Measurements from ENCODE around the gene MPG.

MPG gene

DNA sequence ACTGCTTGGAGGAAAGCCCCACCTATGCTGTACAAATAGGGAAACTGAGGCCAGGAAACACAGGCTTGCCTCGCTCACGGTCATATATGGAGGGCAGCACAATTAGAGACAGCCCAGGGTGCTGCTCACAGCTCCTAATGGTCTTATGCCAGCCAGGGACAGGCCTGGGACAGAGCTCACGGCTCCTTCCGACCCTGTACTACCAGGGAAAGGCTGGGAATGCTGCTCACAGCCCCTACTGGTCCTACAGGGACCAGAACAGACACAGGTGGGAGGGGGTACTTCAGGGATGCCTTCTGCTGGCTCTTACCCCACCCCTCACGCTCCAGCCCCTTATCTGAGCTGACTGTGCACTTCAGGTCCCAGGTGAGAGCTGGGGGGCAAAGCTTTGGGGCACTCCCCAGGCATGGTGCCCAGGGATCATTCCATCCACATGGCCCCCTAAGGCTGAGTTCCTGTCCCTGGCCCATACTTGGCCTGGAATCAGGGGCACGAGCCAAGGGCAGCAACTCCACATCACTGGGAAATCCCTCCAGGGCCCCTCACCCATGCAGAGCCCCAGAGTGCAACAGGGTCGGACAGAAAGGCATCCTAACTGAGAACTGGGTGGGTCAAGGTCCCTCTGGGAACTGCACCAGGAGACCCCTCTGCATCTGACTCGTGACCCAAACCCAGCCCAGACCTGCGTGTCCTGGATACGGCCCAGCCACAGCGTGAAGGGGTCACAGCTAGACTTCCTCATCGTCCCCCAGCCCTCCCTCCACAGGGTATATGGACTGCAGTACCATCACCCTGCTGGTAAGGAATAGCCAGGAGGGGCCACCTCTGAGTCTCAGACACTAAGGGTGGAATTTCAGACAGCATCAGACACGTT lies 11.5 kb upstream of the MPG start:
- no peak for DNase-seq (ENCODE audit: low read depth)

DNA sequence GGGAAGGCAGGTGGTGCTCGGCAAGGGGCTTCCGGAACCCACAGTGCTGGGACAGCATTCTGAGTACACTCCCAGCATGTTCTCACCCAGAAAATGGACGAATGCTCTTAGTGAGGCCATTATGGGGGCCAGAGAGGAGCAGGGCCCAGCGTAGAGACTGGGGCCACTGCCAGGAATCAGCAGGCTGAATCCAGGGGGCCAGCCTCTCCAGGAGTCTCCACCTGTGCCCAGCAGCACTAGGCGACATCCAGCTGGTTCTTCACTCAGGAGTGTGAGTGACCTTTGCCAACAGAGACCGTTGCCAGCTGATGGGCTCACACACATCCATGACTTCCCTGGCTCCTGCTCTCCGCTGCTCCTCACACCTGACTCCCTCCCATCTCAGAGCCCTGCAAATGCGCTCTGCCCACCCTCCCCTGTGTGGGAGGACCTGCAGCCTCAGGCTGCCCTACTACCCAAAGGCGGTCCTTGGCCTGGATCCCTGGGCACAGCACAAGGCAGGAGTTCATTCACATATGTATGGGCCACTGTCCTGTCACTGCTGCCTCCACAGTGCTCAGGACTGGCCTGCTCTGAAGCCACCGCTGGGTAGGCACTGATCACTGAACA lies 10.7 kb upstream of the MPG start:
- no peak for DNase-seq (ENCODE audit: low read depth)

DNA sequence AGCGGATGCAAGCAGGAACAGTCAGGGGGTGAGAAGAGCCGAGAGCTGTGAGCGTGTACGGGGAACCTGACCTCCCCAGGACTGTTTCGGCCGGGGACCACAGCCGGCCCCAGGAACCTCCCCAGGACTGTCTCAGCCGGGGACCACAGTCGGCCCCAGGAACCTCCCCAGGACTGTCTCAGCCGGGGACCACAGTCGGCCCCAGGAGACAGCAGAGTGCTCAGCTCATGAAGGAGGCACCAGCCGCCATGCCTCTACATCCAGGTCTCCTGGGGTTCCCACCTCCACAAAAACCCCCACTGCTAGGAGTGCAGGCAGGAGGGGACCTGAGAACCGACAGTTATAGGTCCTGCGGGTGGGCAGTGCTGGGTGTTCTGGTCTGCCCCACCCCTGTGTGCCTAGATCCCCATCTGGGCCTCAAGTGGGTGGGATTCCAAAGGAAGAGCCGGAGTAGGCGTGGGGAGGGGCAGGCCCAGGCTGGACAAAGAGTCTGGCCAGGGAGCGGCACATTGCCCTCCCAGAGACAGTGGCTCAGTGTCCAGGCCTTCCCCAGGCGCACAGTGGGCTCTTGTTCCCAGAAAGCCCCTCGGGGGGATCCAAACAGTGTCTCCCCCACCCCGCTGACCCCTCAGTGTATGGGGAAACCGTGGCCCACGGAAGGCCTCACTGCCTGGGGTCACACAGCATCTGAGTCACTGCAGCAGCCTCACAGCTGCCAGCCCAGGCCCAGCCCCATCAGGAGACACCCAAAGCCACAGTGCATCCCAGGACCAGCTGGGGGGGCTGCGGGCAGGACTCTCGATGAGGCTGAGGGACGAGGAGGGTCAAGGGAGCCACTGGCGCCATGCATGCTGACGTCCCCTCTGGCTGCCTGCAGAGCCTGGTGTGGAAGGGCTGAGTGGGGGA lies 9.9 kb upstream of the MPG start:
- DNase-seq (ENCODE audit: low read depth) = peak; percentile 33

DNA sequence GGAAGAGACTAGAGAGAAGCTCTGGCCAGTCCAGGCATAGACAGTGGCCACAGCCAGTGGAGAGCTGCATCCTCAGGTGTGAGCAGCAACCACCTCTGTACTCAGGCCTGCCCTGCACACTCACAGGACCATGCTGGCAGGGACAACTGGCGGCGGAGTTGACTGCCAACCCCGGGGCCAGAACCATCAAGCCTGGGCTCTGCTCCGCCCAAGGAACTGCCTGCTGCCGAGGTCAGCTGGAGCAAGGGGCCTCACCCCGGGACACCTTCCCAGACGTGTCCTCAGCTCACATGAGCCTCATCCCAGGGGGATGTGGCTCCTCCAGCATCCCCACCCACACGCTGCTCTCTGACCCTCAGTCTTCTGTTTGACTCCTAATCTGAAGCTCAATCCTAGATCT lies 8.8 kb upstream of the MPG start:
- DNase-seq (ENCODE audit: low read depth) = no peak

DNA sequence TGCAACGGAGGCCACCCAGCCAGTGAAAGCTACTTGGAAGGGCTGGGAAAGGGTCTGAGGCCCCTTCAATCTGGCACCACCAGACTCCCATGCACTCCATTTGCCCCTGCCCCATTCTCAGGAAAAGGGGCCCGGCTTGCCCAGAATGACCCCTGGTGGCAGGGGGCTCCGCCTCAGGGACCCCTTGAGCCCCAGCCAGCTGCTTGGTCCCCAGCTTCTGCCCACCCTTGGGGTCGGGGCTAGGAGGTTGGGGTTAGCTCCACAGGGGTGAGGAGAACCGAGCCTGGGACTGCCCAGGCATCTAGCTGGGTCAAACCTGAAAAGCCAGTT lies 6.8 kb upstream of the MPG start:
- DNase-seq (ENCODE audit: low read depth) = no peak

DNA sequence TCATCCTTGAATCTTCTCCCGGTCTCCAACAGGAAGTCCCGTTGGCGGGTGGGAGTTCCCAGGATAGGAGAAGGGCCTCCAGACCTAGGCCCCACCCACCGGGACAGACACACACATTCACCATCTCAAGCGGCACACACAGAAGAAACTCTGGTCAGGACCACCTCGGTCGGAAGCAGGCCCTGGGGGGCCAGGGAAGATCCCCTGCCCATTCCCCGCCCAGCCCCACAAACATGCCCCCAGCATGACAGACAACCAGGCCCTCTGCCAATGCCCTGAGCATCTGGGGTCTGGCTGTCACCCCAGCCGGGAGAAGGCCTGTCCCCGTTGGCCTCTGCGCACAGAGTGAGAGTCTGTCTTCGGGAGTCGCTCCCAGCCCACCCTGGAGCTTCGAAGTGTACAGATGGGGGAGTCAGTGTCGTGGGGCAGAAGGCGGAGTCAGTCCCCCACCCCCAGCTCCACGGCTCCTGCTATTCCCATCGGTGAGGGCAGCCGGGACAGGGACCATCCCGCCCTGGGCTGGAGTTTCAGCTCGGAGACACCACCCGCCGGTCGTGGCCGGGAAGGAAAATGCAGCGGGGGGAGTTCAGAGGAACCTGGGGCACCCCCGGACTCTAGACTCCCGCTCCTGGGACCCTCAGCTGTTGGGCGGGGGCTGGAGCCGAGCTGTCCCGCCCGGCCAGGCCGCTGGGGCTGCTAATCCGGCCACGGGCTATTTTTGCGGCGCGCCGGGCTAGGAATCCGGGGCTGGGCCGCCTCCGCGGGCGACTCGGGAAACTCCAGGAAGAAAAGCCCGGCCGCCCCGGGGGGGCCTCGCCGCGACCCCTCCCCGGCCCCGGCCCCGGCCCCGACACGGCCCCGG lies 6.3 kb upstream of the MPG start:
- DNase-seq (ENCODE audit: low read depth) = peak; percentile 59

DNA sequence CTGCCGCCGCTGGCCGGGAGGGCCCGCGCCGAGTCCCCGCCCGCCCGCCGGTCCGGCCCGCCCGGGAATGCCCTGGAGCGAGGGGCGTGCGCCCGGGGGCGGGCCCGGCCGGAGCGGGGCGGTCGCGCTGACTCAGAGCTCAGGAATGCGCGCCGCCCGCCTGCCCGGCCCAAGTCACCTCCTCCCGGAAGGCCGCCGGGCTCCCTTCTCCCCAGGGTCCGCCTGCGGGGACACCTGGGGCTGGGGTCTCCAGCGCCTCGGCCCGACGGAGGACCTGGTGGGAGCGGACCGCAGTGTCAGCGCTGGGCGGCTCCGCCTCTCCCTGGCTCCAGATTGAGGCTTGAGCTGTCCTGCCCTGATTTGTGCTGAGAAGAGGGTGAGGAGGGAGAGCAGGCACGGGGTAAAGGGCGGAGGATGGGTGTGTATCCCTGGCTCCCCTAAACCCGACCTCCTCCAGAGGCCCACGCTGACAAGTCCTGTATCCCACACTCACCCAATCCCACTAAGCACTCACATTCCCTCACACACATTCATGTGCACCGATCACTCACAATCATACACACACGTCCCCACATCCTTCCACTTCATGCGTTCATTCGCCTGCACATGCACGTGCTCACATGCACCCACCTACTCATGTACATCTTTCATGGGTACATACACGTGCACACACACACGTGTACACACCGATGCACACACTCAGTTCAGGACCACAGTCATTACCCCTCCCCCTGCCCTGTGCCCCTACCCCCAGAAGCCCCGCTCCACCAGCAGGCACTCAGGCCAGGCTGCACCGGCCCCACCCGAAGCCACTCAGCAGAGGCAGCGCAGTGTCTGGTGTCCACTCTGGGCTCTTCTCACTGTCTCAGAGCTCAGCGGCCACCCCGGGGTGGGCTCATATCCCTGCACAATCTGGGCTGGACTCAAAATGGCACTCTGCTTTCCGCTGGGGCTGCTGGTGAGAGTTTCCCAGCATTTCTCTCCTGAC lies 5.2 kb upstream of the MPG start, which contains the start of gene RHBDF1:
RHBDF1 (minus strand) TSS at position 71 of the 988 bp plus-strand sequence. CDS start 7,616 bp downstream, outside the sequence.
- DNase-seq (ENCODE audit: low read depth) = peak; percentile 60

DNA sequence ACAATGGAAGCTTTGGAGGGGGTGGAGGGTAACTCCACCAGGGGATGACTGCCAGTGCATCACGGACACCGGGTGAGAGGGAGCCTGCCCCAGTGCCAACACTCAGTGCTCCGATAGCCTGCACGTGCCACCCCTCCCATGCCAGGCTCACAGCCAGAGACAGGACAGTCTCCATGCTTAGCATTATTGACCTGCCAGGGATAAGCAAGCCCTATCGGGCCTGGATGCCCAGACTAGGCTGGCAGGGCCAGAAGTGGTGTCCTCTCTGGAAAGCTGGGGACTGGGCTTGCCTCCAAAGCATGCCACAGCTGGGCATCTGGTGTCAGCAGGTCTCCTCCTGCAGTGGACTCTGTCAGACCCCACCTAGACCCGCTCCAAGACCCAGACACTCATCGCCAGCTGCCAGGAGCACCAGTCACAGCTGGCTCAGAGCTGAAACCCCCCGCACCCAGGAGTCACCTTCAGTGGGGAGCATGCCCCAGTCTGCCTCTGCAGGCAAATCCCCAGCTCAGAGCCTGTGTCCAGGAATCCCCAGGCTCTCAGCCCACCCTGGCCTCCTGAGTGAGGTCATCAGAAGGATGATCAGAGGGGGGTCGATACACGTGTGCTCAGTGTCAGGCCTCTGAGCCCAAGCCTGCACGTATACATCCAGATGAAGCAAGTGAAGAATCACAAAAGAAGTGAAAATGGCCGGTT lies 3.8 kb upstream of the MPG start:
- no peak for DNase-seq (ENCODE audit: low read depth)

DNA sequence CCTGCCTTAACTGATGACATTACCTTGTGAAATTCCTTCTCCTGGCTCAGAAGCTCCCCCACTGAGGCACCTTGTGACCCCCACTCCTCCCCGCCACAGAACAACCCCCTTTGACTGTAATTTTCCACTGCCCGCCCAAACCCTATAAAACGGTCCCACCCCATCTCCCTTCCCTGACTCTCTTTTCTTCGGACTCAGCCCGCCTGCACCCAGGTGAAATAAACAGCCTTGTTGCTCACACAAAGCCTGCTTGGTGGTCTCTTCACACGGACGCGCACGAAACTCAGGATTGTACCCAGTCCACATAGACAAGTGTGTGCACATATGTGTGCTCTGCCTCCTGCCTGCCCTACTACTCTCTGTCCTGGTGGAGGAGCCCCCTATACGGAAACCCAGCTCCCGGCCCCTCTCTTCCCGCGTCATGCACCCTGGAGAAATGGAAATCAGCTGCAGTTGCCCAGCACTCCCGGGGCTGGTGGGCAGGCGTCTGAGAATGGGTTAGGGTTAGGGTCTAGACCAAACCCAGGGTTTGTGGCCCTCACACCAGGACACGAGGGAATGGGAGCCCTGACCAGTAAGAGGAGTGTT lies 3.2 kb upstream of the MPG start:
- no peak for DNase-seq (ENCODE audit: low read depth)

DNA sequence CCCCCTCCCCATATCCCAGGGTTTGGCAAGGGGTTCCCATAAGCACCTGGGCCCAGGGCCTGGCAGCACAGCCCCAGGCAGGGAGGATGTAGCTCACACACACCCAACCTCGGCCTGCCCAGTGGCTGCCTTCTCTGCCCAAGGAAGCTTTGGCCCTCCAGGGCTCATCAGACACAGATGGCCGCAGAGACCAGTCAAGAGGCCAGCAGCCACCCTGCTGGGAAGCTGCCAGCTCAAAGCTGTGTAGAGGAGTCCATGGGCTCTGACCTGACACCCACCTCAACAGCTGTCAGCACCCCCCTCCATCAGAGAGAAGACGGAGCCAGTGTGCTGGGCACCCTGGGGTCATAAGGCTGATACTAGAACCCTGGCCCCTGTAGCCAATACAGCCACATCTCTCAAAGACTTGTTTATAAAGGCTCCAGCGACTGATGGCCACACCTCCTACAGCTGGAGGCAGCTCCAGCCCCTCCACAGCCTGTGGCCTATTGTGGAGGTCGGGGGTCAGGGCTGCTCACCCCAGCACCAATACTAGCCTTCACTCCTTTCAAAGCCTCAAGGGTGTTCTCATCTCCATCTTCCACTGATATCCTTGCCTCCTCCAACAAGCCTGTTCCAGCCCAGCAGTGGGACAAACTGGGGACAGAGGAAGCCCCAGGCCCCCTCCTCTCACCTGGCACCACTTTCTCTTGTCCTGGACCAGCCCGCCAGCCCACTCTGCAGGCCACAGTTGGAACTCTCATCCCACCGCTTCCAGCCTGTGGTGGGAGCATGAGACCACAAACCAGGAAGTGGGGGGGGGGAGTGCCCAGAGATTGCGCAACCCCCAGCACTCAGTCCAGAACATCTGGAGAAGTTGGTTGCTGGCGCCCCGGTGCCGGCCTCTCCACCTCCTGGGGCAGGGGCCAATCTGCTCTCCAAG lies 2.2 kb upstream of the MPG start:
- DNase-seq (ENCODE audit: low read depth) = peak; percentile 74

DNA sequence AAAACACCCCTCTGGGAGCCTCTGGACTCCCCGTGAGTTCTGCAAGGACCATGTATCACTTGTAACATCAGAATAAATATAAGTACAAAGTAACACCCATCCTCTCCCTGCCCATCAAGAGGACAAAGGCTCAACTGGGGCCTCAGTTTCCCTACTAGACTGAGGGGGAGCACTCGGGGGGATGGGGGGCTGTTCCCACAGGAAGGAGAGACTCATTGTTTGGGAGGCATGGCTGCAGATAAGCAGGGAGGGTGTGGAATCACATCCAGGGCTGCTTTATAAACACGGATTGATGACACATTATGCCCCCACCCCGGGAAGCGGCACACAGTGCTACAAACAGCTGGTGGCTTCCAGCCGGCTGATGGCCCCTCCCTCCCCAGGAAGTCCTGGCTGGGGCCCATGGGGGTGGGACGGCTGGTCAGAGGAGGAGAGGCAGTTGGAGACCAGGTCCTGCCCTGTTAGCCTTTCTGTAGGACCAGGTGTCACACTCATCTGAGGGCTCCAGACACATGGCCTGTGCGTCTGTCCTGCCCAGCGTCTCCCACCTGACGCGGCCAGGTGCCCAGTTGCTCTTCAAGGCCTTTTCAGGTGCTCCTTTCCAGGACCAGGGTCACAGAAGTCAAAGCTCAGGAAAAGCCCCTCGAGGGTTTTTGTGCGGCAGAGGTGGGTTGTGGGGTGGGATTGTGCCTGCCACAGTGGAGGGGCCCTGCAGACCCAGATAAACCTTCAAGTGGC lies 1.3 kb upstream of the MPG start:
- DNase-seq (ENCODE audit: low read depth) = peak; percentile 77

DNA sequence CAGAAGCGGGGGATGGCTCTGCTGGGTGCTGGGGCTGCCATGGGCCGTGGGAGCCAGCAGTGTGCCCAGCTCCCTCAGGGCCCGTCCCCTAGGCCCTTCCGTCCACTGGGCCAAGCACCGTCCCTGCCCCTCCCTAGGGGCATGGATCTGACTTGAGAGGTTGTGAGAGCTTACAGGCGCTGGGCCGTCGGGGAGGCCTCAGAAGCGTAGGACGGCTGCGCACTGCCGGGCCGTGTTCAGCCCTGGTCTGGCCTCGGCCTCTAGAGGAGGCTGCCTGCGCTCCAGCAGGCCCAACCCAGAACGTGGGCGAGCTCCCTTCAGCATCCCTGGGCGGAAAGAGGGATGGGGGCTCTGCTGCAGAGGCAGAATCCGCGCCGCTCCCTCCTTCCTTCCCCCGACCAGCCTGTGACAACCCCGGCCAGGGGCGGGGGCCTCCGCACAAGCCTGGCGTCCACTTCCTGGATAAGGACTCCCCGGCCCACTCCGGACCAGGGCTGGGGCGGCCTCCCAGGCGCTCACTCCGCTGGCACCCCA lies 685 bp upstream of the MPG start:
- DNase-seq (ENCODE audit: low read depth) = peak; percentile 87

DNA sequence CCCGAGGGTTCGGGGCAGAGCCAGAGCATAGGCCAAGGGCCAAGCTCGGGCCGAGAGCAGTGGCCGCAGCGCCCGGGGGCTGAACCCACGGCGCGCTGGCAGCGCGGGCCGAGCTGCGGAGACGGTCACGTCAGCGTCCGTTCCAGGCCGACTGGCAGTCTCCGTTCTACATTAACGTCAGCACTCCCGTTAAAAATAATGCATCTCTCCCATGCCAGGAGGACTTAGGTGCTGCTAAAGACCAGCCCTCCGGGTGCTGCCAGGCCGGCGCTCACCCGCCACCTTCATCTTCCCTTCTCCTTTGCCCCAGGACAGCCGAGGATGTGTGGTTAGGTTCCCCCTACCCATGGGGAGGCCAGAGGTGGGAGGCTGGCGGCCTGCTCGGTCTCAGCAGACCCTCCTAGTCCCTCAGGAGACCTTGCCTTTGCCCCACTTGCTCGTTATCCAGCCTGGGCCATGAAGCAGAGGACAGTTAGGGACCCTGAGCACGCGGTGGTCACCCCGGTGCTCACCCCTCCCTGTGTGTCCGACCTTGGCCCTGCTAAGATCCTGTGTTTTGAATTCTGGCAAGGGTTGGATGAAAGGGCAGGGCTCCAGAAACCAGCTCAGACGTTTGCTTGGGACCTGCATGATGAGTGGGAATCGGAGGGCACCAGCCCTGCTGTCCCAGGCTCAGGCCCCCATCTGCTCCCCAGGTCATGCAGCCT lies 572 bp downstream of the MPG start:
- DNase-seq (ENCODE audit: low read depth) = peak; percentile 75

DNA sequence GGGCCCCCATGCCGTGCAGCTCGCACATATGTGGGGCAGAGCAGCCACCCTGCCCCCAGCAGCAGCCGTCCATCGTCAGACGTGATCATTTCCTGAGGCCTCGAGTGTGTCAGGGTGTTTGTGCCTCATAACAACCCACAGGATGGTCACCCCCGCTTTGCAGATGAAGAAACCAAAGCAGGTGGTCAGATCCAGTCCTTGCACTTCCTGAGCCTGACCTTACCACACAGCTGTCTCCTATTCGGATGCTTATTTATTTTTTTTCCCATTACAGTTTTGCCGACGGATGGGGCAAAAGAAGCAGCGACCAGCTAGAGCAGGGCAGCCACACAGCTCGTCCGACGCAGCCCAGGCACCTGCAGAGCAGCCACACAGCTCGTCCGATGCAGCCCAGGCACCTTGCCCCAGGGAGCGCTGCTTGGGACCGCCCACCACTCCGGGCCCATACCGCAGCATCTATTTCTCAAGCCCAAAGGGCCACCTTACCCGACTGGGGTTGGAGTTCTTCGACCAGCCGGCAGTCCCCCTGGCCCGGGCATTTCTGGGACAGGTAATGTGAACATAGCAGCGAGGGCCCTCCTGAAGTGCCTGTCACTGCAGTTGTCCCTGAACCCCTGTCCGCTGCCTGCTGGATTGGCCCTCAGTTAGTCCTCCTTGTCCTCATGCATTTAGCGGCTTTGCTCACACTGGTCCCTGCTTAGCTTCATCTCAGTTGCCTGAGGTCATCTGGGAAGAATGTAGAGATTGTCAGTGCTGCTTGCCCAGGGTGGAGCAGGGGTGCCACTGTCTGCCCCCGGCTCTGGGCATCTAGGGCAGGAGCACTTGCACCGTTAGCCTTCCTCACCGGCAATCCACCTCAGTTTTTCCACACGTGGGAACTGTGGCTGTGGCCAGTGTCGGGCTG lies 1.4 kb downstream of the MPG start:
- DNase-seq (ENCODE audit: low read depth) = peak; percentile 77

DNA sequence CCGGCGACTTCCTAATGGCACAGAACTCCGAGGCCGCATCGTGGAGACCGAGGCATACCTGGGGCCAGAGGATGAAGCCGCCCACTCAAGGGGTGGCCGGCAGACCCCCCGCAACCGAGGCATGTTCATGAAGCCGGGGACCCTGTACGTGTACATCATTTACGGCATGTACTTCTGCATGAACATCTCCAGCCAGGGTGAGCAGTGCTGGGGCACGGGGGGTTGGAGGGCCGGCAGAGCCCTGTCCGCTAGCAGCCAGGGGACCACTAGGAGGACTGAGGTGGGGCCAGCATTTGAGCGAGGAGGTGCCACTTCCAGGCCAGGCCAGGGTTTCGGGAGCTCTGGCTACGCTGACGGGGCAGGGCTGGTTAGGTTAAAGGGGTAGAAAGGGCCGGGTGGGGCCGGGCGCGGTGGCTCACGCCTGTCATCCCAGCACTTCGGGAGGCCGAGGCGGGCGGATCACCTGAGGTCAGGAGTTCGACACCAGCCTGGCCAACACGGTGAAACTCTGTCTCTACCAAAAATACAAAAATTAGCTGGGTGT lies 5.1 kb downstream of the MPG start:
- no peak for DNase-seq (ENCODE audit: low read depth)
